ENCODE measurements around the gene OR5C1.

Gene OR5C1

GRCh38 chr9:122810306-122810946 lies 21.7 kb downstream of the OR5C1 start:
- Histone ChIP-seq H3K4me1 (ENCODE audit: control insufficient read depth in 5 of 5, insufficient read depth in 5 of 5, low read length in 5 of 5) (peaks cover 0 to 13% (median under 1%) of the 10 kb centered on the region in 5 donors), H3K9me3 (ENCODE audit: control insufficient read depth in 5 of 5, low read length in 5 of 5) (no peaks in the 10 kb centered on the region), H3K27ac (ENCODE audit: low read depth, low read length) (no peak overlapping the region), H3K9ac (ENCODE audit: low read length in 5 of 5) (no peak overlapping the region), H3K36me3 (ENCODE audit: control insufficient read depth in 5 of 5, insufficient read depth in 5 of 5, low read length in 5 of 5) (peaks cover 0 to 4% (median 0%) of the 10 kb centered on the region in 5 donors), H3K27me3 (ENCODE audit: control insufficient read depth in 5 of 5, insufficient read depth in 4 of 5, low read length in 5 of 5) (no peaks in the 10 kb centered on the region), H3K4me3 (ENCODE audit: low read depth in 1 of 5, low read length in 5 of 5) (no peak overlapping the region)

DNA sequence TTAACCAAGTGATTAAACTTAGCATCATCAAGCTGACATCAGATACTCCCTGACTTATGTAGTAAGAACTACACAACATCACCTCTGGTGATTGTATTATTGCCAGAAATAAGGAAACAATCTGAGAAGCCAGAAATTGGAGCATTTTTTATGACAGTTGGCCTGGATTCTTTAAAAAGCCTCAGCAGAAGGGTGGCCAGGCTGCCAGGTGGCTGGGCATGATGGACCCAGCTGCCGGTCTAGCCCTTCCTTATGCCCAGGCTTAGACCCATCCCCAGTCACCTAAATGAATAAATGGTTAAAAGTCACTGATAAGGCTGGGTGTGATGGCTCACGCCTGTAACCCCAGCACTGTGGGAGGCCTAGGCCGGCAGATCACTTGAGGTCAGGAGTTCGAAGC lies 24.0 kb downstream of the OR5C1 start:
- H3K27me3 ChIP-seq (ENCODE audit: control insufficient read depth in 5 of 5, insufficient read depth in 4 of 5, low read length in 5 of 5) = no peaks in the 10 kb centered on the region
- peaks cover 0 to 16% (median 12%) of the 10 kb centered on the region in 5 donors for H3K4me1 ChIP-seq (ENCODE audit: control insufficient read depth in 5 of 5, insufficient read depth in 5 of 5, low read length in 5 of 5)

DNA sequence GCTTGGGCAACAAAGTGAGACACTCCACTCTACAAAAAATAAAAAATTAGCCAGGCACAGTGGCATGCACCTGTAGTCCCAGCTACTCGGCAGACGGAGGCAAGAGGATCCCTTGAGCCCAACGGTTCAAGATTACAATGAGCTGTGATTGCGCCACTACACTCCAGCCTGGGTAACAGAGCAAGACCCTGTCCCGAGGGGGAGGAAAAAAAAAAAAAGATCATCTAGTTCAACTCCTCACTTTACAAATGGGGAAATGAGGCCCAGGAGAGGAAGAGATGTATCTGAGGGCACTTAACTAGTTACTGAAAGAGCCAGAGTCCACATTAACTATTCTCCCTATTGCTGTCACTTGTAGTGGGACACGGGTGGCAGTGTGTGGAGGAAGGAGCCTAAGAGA lies 25.8 kb downstream of the OR5C1 start:
- Histone ChIP-seq H3K36me3 (ENCODE audit: control insufficient read depth in 5 of 5, insufficient read depth in 5 of 5, low read length in 5 of 5) (peaks cover 3 to 21% (median 4%) of the 10 kb centered on the region in 5 donors), H3K9ac (ENCODE audit: low read length in 5 of 5) (no peak overlapping the region), H3K4me3 (ENCODE audit: low read depth in 1 of 5, low read length in 5 of 5) (no peak overlapping the region), H3K9me3 (ENCODE audit: control insufficient read depth in 5 of 5, low read length in 5 of 5) (no peaks in the 10 kb centered on the region), H3K27me3 (ENCODE audit: control insufficient read depth in 5 of 5, insufficient read depth in 4 of 5, low read length in 5 of 5) (no peaks in the 10 kb centered on the region), H3K4me1 (ENCODE audit: control insufficient read depth in 5 of 5, insufficient read depth in 5 of 5, low read length in 5 of 5) (peaks cover 0 to 19% (median 12%) of the 10 kb centered on the region in 5 donors), H3K27ac (ENCODE audit: low read depth, low read length) (no peak overlapping the region)

More for the DNA sequence above, 24.0 kb downstream of the OR5C1 start:
- Histone ChIP-seq H3K27ac (ENCODE audit: low read depth, low read length) (no peak overlapping the region), H3K36me3 (ENCODE audit: control insufficient read depth in 5 of 5, insufficient read depth in 5 of 5, low read length in 5 of 5) (peaks cover 0 to 16% (median 2%) of the 10 kb centered on the region in 5 donors), H3K9ac (ENCODE audit: low read length in 5 of 5) (no peak overlapping the region), H3K4me3 (ENCODE audit: low read depth in 1 of 5, low read length in 5 of 5) (no peak overlapping the region), H3K9me3 (ENCODE audit: control insufficient read depth in 5 of 5, low read length in 5 of 5) (no peaks in the 10 kb centered on the region)

DNA sequence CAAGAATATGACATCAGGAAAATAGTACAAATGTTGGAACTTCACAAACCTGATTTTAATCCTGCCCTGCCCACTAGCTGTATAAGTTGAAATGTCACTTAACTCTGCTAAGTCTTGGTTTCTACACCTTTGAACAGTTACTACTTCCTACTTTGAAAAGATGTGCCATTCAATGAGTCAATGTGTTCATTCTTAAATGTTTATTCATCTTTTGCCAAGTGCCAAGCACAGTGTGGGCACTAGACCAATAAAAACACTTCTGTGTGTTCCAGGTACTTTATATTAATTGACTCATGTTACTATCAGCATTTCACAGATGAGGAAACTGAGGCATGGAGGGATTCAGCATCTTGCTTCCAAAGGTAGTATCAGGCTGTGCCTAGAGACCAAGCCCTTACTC lies 26.8 kb downstream of the OR5C1 start:
- no peak overlapping the region for H3K9ac ChIP-seq (ENCODE audit: low read length in 5 of 5)
- H3K27ac ChIP-seq (ENCODE audit: low read depth, low read length) = no peak overlapping the region
- H3K27me3 ChIP-seq (ENCODE audit: control insufficient read depth in 5 of 5, insufficient read depth in 4 of 5, low read length in 5 of 5) = no peaks in the 10 kb centered on the region
- peaks cover 8 to 31% (median 12%) of the 10 kb centered on the region in 5 donors for H3K36me3 ChIP-seq (ENCODE audit: control insufficient read depth in 5 of 5, insufficient read depth in 5 of 5, low read length in 5 of 5)
- H3K4me3 ChIP-seq (ENCODE audit: low read depth in 1 of 5, low read length in 5 of 5) = peak overlapping the region in 2 of 5 donors; percentile 29 to 33
- H3K4me1 ChIP-seq (ENCODE audit: control insufficient read depth in 5 of 5, insufficient read depth in 5 of 5, low read length in 5 of 5) = peaks cover 0 to 27% (median 9%) of the 10 kb centered on the region in 5 donors
- no peaks in the 10 kb centered on the region for H3K9me3 ChIP-seq (ENCODE audit: control insufficient read depth in 5 of 5, low read length in 5 of 5)

DNA sequence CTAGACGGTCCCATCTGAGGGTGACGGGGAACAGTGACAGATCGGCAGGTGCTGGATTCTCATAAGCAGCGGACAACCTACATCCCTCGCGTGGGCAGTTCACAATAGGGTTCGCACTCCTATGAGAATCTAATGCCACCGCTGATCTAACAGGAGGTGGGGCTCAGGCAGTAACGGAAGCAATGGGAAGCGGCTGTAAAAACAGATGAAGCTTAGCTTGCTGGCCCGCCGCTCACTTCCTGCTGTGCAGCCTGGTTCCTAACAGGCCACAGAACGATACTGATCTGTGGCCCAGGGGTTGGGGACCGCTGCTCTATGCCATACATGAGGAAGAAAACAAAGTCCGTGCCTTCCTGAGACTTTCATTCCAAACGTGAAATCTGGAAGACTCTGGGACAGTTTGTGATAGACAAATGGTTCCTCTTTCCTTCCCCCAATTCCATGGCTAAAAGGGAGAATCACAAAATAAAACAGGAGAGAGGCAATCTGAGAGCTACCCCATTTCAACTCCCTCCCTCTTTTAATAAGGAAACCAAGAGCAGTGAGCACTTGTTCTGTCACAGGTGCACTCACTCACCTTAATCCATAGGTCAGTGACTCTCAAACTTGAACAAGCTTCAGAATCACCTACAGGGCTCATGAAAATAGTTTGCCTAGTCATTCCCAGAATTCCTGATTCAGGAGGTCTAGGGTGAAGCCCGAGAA lies 27.6 kb downstream of the OR5C1 start:
- peaks cover 8 to 31% (median 13%) of the 10 kb centered on the region in 5 donors for H3K36me3 ChIP-seq (ENCODE audit: control insufficient read depth in 5 of 5, insufficient read depth in 5 of 5, low read length in 5 of 5)
- H3K4me3 ChIP-seq (ENCODE audit: low read depth in 1 of 5, low read length in 5 of 5) = peak overlapping the region in 4 of 5 donors; percentile 26 to 34 (median 31)
- no peak overlapping the region for H3K9ac ChIP-seq (ENCODE audit: low read length in 5 of 5)
- peaks cover 0 to 32% (median 12%) of the 10 kb centered on the region in 5 donors for H3K4me1 ChIP-seq (ENCODE audit: control insufficient read depth in 5 of 5, insufficient read depth in 5 of 5, low read length in 5 of 5)
- no peak overlapping the region for H3K27ac ChIP-seq (ENCODE audit: low read depth, low read length)
- no peaks in the 10 kb centered on the region for H3K27me3 ChIP-seq (ENCODE audit: control insufficient read depth in 5 of 5, insufficient read depth in 4 of 5, low read length in 5 of 5)
- no peaks in the 10 kb centered on the region for H3K9me3 ChIP-seq (ENCODE audit: control insufficient read depth in 5 of 5, low read length in 5 of 5)

DNA sequence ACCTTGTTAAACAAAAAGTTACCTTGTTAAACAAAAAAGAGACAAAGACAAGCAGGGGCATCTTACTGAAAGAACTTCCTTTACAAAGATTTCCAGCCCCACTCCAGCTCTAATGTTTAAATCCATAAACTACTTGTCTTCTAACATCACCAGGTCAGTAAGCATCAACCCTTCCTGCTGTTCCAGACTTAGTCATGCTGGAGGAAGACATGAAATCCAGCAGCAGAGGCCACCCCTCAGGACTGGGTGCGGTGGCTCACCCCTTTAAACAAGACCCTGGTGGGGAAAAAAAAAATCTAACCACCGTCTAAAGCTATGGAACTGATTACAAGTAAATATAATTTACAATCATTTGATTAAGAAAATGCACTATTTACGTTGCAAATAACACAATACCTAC lies 30.6 kb downstream of the OR5C1 start:
- Histone ChIP-seq H3K27ac (ENCODE audit: low read depth, low read length) (peak overlapping the region; percentile 44), H3K9ac (ENCODE audit: low read length in 5 of 5) (no peak overlapping the region), H3K9me3 (ENCODE audit: control insufficient read depth in 5 of 5, low read length in 5 of 5) (no peaks in the 10 kb centered on the region), H3K4me3 (ENCODE audit: low read depth in 1 of 5, low read length in 5 of 5) (no peak overlapping the region), H3K4me1 (ENCODE audit: control insufficient read depth in 5 of 5, insufficient read depth in 5 of 5, low read length in 5 of 5) (peaks cover 2 to 39% (median 19%) of the 10 kb centered on the region in 5 donors), H3K27me3 (ENCODE audit: control insufficient read depth in 5 of 5, insufficient read depth in 4 of 5, low read length in 5 of 5) (no peaks in the 10 kb centered on the region), H3K36me3 (ENCODE audit: control insufficient read depth in 5 of 5, insufficient read depth in 5 of 5, low read length in 5 of 5) (peaks cover 14 to 51% (median 31%) of the 10 kb centered on the region in 5 donors)

- no peak overlapping the region for H3K9ac ChIP-seq (ENCODE audit: low read length in 5 of 5)
- peak overlapping the region; percentile 44 for H3K27ac ChIP-seq (ENCODE audit: low read depth, low read length)
These were observed 31.2 kb downstream of the OR5C1 start for GRCh38 chr9:122819791-122820489.

GRCh38 chr9:122820490-122820845 lies 31.7 kb downstream of the OR5C1 start:
- Histone ChIP-seq H3K4me3 (ENCODE audit: low read depth in 1 of 5, low read length in 5 of 5) (no peak overlapping the region), H3K9ac (ENCODE audit: low read length in 5 of 5) (no peak overlapping the region), H3K4me1 (ENCODE audit: control insufficient read depth in 5 of 5, insufficient read depth in 5 of 5, low read length in 5 of 5) (peaks cover 2 to 37% (median 14%) of the 10 kb centered on the region in 5 donors), H3K9me3 (ENCODE audit: control insufficient read depth in 5 of 5, low read length in 5 of 5) (no peaks in the 10 kb centered on the region), H3K36me3 (ENCODE audit: control insufficient read depth in 5 of 5, insufficient read depth in 5 of 5, low read length in 5 of 5) (peaks cover 15 to 47% (median 31%) of the 10 kb centered on the region in 5 donors), H3K27me3 (ENCODE audit: control insufficient read depth in 5 of 5, insufficient read depth in 4 of 5, low read length in 5 of 5) (no peaks in the 10 kb centered on the region), H3K27ac (ENCODE audit: low read depth, low read length) (peak overlapping the region; percentile 11)

More at GRCh38 chr9:122819791-122820489, 31.2 kb downstream of the OR5C1 start:
- peaks cover 2 to 39% (median 14%) of the 10 kb centered on the region in 5 donors for H3K4me1 ChIP-seq (ENCODE audit: control insufficient read depth in 5 of 5, insufficient read depth in 5 of 5, low read length in 5 of 5)
- H3K36me3 ChIP-seq (ENCODE audit: control insufficient read depth in 5 of 5, insufficient read depth in 5 of 5, low read length in 5 of 5) = peaks cover 15 to 47% (median 31%) of the 10 kb centered on the region in 5 donors
- H3K9me3 ChIP-seq (ENCODE audit: control insufficient read depth in 5 of 5, low read length in 5 of 5) = no peaks in the 10 kb centered on the region
- no peak overlapping the region for H3K4me3 ChIP-seq (ENCODE audit: low read depth in 1 of 5, low read length in 5 of 5)
- H3K27me3 ChIP-seq (ENCODE audit: control insufficient read depth in 5 of 5, insufficient read depth in 4 of 5, low read length in 5 of 5) = no peaks in the 10 kb centered on the region

- Histone ChIP-seq H3K27me3 (ENCODE audit: control insufficient read depth in 5 of 5, insufficient read depth in 4 of 5, low read length in 5 of 5) (no peaks in the 10 kb centered on the region), H3K9me3 (ENCODE audit: control insufficient read depth in 5 of 5, low read length in 5 of 5) (no peaks in the 10 kb centered on the region), H3K4me3 (ENCODE audit: low read depth in 1 of 5, low read length in 5 of 5) (peak overlapping the region in 1 of 5 donors; percentile 16), H3K27ac (ENCODE audit: low read depth, low read length) (peak overlapping the region; percentile 13), H3K36me3 (ENCODE audit: control insufficient read depth in 5 of 5, insufficient read depth in 5 of 5, low read length in 5 of 5) (peaks cover 19 to 51% (median 31%) of the 10 kb centered on the region in 5 donors), H3K9ac (ENCODE audit: low read length in 5 of 5) (peak overlapping the region in 2 of 5 donors; percentile 14 to 60), H3K4me1 (ENCODE audit: control insufficient read depth in 5 of 5, insufficient read depth in 5 of 5, low read length in 5 of 5) (peaks cover 2 to 30% (median 16%) of the 10 kb centered on the region in 5 donors)
These were observed 32.7 kb downstream of the OR5C1 start for GRCh38 chr9:122821278-122821943.

All from subcutaneous abdominal adipose tissue (tissue), 5 donors.